Keratinocyte (primary cell): ENCODE results near the gene DNM1L. TPM values are rescaled to one million over a fixed set of nuclear protein-coding genes. Genes with fewer than 3 reads are reported as not detected.

ENCODE experiments used
- DNase-seq: peaks from one replicate; pipeline ENCODE4 v3.0.0-alpha.2; 2011; ENCODE audit warnings: low read depth, missing footprints, low spot score
- FAIRE-seq: peaks from 2 replicates; lab custom pipeline; 2011; peaks lifted over from hg19 to GRCh38; lab: Jason Lieb, UNC
- H2AFZ ChIP-seq: 2 replicates; pipeline ENCODE4 v1.6.0; 2012; ENCODE audit warnings: low read length, control low read depth, inconsistent platforms; ENCODE audit not compliant: control insufficient read depth
- H3K27ac ChIP-seq: 2 replicates; pipeline ENCODE4 v1.5.1; 2011; ENCODE audit warnings: low read length; ENCODE audit not compliant: control insufficient read depth, insufficient read depth
- H3K27me3 ChIP-seq: 3 replicates; pipeline ENCODE4 v1.6.0; 2011; ENCODE audit warnings: low read length; ENCODE audit not compliant: control insufficient read depth, insufficient read depth; ENCODE audit errors: extremely low read depth
- H3K36me3 ChIP-seq, 2 experiments: 2 replicates in 1 of 2; 3 replicates in 1 of 2; pipeline ENCODE4 v1.5.1; 2011; ENCODE audit warnings: low read length in 2 of 2, mild to moderate bottlenecking in 1 of 2; ENCODE audit not compliant: control insufficient read depth in 2 of 2, insufficient read depth in 2 of 2; ENCODE audit errors: extremely low read depth in 1 of 2
- H3K4me1 ChIP-seq: 3 replicates; pipeline ENCODE4 v1.5.1; 2011; ENCODE audit warnings: low read length; ENCODE audit not compliant: control insufficient read depth, insufficient read depth; ENCODE audit errors: extremely low read depth
- H3K4me2 ChIP-seq: 3 replicates; pipeline ENCODE4 v1.6.0; 2011; ENCODE audit warnings: low read depth, low read length; ENCODE audit not compliant: control insufficient read depth, insufficient read depth; ENCODE audit errors: extremely low read depth
- H3K4me3 ChIP-seq, 3 experiments: fragments of 200-600 bp in 1 of 3; sonication (generic) in 1 of 3; 2 replicates in 2 of 3; 3 replicates in 1 of 3; pipeline ENCODE4 v1.5.1; 2011 to 2016; ENCODE audit warnings: low read length in 3 of 3, mild to moderate bottlenecking in 3 of 3, control low read depth in 2 of 3, inconsistent platforms in 1 of 3, low read depth in 1 of 3, mixed read lengths in 1 of 3, mixed run types in 1 of 3, moderate library complexity in 1 of 3; ENCODE audit not compliant: control insufficient read depth in 2 of 3, insufficient read depth in 2 of 3; ENCODE audit errors: extremely low read depth in 1 of 3
- H3K79me2 ChIP-seq: 2 replicates; pipeline ENCODE4 v1.6.0; 2012; ENCODE audit warnings: low read length; ENCODE audit not compliant: control insufficient read depth, insufficient read depth
- H3K9ac ChIP-seq: 3 replicates; pipeline ENCODE4 v1.6.0; 2011; ENCODE audit warnings: low read length; ENCODE audit not compliant: control insufficient read depth, insufficient read depth; ENCODE audit errors: extremely low read depth
- H3K9me1 ChIP-seq: 3 replicates; pipeline ENCODE4 v1.6.0; 2011; ENCODE audit warnings: low read length; ENCODE audit not compliant: control insufficient read depth, insufficient read depth; ENCODE audit errors: extremely low read depth
- H3K9me3 ChIP-seq: 2 replicates; pipeline ENCODE4 v1.5.1; 2012; ENCODE audit warnings: low read depth, low read length; ENCODE audit not compliant: control insufficient read depth
- H4K20me1 ChIP-seq: 3 replicates; pipeline ENCODE4 v1.6.0; 2011; ENCODE audit warnings: low read length; ENCODE audit not compliant: control insufficient read depth, insufficient read depth; ENCODE audit errors: extremely low read depth
- EZH2 ChIP-seq: IDR thresholded peaks from one replicate; pipeline ENCODE4 v1.6.1; 2012; ENCODE audit warnings: inconsistent platforms, mild to moderate bottlenecking, low read length, moderate library complexity
- dilution Hi-C: fragments of 300-500 bp; cut with MboI; formaldehyde crosslinking; loops from one replicate; pipeline ENCODE4 v1.7.0; 2020; ENCODE audit warnings: low sequenced_read_pairs; ENCODE audit not compliant: extremely low pct_ligation_motif_present
- polyA plus RNA-seq, 5 experiments: library from polyadenylated mRNA; depleted of rRNA in 3 of 5; stranded (reverse) in 3 of 5; stranded (forward) in 1 of 5; unstranded in 1 of 5; fragments of >200 nt; gene quantifications; 1 replicate in 1 of 5; 2 replicates in 3 of 5; 3 replicates in 1 of 5; pipeline versions ENCODE4 v1.2.1 to v1.2.3, GENCODE V29; 2011 to 2012; ENCODE audit warnings: missing spikeins in 2 of 5, low read depth in 1 of 5, low replicate concordance in 1 of 5
- TF ChIP-seq, protein P1 (sequence below), 3 experiments: IDR thresholded peaks in 1 of 3; conservative IDR thresholded peaks in 1 of 3; optimal IDR thresholded peaks in 1 of 3; 2 replicates in 2 of 3; 3 replicates in 1 of 3; pipeline versions ENCODE3 to v1.5.1; 2011; ENCODE audit warnings: low read length in 3 of 3, mild to moderate bottlenecking in 3 of 3, moderate library complexity in 2 of 3, control low read depth in 1 of 3, inconsistent platforms in 1 of 3; ENCODE audit not compliant: insufficient read depth in 2 of 3; ENCODE audit errors: extremely low read depth in 1 of 3

The DNM1L gene
- polyA plus RNA-seq, 1 donor (not counting 4 experiments of a cell fraction or from before 2014, with no cell fraction given), result 115 TPM

DNA sequence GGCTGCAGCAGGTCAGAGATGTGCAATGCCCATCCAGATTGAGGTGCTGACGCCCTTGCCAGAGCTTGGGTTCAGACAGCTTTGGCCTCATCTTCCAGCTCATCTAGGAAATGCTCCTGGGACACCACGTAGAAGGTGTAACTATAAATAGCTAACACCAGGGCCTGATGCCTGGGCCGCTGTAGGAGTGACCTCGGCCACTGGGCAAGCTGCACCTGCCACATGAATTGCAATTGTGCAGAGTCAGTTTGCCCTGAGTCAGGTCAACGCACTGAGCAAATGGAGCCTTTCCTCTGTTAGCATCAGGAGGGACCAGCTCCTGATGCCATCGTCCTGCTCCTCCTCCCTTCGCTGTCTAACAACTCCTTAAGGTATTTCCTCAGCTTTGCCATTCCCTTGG is 17.4 kb upstream of the DNM1L start:
- no peak for DNase-seq
- no peaks in the 10 kb centered on the region for H3K36me3 ChIP-seq
- no peak for TF ChIP-seq EZH2
- TF ChIP-seq, protein P1, sequence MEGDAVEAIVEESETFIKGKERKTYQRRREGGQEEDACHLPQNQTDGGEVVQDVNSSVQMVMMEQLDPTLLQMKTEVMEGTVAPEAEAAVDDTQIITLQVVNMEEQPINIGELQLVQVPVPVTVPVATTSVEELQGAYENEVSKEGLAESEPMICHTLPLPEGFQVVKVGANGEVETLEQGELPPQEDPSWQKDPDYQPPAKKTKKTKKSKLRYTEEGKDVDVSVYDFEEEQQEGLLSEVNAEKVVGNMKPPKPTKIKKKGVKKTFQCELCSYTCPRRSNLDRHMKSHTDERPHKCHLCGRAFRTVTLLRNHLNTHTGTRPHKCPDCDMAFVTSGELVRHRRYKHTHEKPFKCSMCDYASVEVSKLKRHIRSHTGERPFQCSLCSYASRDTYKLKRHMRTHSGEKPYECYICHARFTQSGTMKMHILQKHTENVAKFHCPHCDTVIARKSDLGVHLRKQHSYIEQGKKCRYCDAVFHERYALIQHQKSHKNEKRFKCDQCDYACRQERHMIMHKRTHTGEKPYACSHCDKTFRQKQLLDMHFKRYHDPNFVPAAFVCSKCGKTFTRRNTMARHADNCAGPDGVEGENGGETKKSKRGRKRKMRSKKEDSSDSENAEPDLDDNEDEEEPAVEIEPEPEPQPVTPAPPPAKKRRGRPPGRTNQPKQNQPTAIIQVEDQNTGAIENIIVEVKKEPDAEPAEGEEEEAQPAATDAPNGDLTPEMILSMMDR (optimal IDR thresholded peaks at IDR 0.05 in 1 of 3, IDR thresholded peaks at IDR 0.05 in 1 of 3, conservative IDR thresholded peaks at IDR 0.05 in 1 of 3; ENCODE audit: extremely low read depth in 1 of 3, insufficient read depth in 2 of 3, low read length in 3 of 3), result no peak
- H3K27ac ChIP-seq, result no peak overlapping the region
- H3K9me3 ChIP-seq, result no peaks in the 10 kb centered on the region
- H3K4me2 ChIP-seq, result no peak overlapping the region
- no peak overlapping the region for H3K9ac ChIP-seq
- H3K4me3 ChIP-seq, result no peak overlapping the region
- no peaks in the 10 kb centered on the region for H3K79me2 ChIP-seq
- no peaks in the 10 kb centered on the region for H4K20me1 ChIP-seq
- FAIRE-seq, result no peak
- H2AFZ ChIP-seq, result no peak overlapping the region
- dilution Hi-C loops, result no loop called here
- no peaks in the 10 kb centered on the region for H3K27me3 ChIP-seq
- H3K4me1 ChIP-seq, result no peaks in the 10 kb centered on the region
- H3K9me1 ChIP-seq, result no peaks in the 10 kb centered on the region

DNA sequence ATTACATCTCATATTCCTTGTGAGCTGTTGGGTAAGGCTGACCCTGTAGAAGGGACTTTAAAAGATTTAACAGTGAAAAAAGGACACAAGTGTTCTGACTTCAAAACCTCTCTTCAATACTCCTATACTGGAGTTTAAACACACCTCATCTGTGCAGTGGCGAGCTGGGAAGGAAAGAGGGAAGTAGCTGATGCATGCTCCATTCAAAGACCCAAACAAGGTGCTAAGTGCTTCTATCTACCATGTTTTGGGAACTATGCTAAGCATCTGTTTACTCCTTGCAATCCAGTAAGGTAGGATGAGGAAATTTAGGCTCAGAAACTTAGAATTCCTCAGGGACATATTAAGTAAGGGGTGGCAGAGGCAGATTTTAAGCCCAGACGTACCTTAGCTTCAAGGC is 16.4 kb upstream of the DNM1L start:
- DNase-seq (no peak), FAIRE-seq (no peak)
- Histone ChIP-seq H3K9ac (no peak overlapping the region), H3K4me3 (no peak overlapping the region), H2AFZ (no peak overlapping the region), H3K27me3 (no peaks in the 10 kb centered on the region), H3K4me2 (no peak overlapping the region), H3K27ac (no peak overlapping the region), H3K4me1 (no peaks in the 10 kb centered on the region), H3K36me3 (no peaks in the 10 kb centered on the region), H3K9me1 (no peaks in the 10 kb centered on the region), H3K9me3 (no peaks in the 10 kb centered on the region), H4K20me1 (no peaks in the 10 kb centered on the region), H3K79me2 (no peaks in the 10 kb centered on the region)
- dilution Hi-C loops, result no loop called here
- TF ChIP-seq, protein P1 (optimal IDR thresholded peaks at IDR 0.05 in 1 of 3, IDR thresholded peaks at IDR 0.05 in 1 of 3, conservative IDR thresholded peaks at IDR 0.05 in 1 of 3; ENCODE audit: extremely low read depth in 1 of 3, insufficient read depth in 2 of 3, low read length in 3 of 3), result no peak
- no peak for TF ChIP-seq EZH2
